MCF 10A (cell line): ENCODE results near the gene ZNF76. TPM values are rescaled to one million over a fixed set of nuclear protein-coding genes. Genes with fewer than 3 reads are reported as not detected.

Experiments
- BruUV-seq: library from RNA; stranded (reverse); fragments of 400-500 nt; replicated peaks from 2 replicates; lab custom pipeline; 2021; lab: Mats Ljungman, UMichigan
- CTCF ChIA-PET: fragments of 300-600 bp; sonication (Branson Sonifier 250); formaldehyde crosslinking; extraction: SDS; loops from one replicate; lab custom pipeline; 2021; ENCODE audit warnings: antibody characterized with exemption, inconsistent platforms; lab: Yijun Ruan, JAX
- POLR2A ChIA-PET: fragments of 300-600, 350-650 bp; sonication (Branson Sonifier 250); formaldehyde crosslinking; extraction: SDS; loops from one replicate; lab custom pipeline; 2020; ENCODE audit warnings: antibody characterized with exemption, inconsistent platforms; lab: Yijun Ruan, JAX
- DNase-seq: peaks from one replicate; pipeline ENCODE4 v3.0.0-alpha.2; 2018; ENCODE audit not compliant: unreplicated experiment
- H3K27ac Mint-ChIP-seq: one replicate; pipeline ENCODE4 v1.8.0; 2022; ENCODE audit warnings: mild to moderate bottlenecking, low read depth, mixed read lengths; ENCODE audit not compliant: unreplicated experiment
- H3K27me3 Mint-ChIP-seq: one replicate; pipeline ENCODE4 v1.8.0; 2022; ENCODE audit warnings: mixed read lengths; ENCODE audit not compliant: insufficient read depth, unreplicated experiment
- H3K36me3 Mint-ChIP-seq: one replicate; pipeline ENCODE4 v1.8.0; 2022; ENCODE audit warnings: mild to moderate bottlenecking, moderate library complexity, mixed read lengths; ENCODE audit not compliant: insufficient read depth, unreplicated experiment
- H3K4me1 Mint-ChIP-seq: one replicate; pipeline ENCODE4 v1.8.0; 2022; ENCODE audit warnings: mixed read lengths; ENCODE audit not compliant: insufficient read depth, unreplicated experiment
- H3K4me3 Mint-ChIP-seq: one replicate; pipeline ENCODE4 v1.8.0; 2022; ENCODE audit warnings: mild to moderate bottlenecking, moderate library complexity, mixed read lengths; ENCODE audit not compliant: unreplicated experiment
- H3K9me3 Mint-ChIP-seq: one replicate; pipeline ENCODE4 v1.8.0; 2022; ENCODE audit warnings: mixed read lengths; ENCODE audit not compliant: unreplicated experiment
- intact Hi-C: fragments of 100-400 bp; cut with micrococcal nuclease; formaldehyde crosslinking; loops from 2 replicates; pipeline ENCODE4 v1.14.1; 2022
- total RNA-seq: library from RNA; stranded (reverse); gene quantifications from 2 replicates; pipeline ENCODE4 v1.2.3, GENCODE V29; 2022
- TF ChIP-seq, protein P1 (sequence below): fragments of 200-600 bp; IDR thresholded peaks from one replicate; pipeline ENCODE4 v1.8.0; 2022; ENCODE audit warnings: antibody characterized with exemption, mild to moderate bottlenecking; ENCODE audit not compliant: unreplicated experiment

The ZNF76 gene
- total RNA-seq, 1 experiment from 2014 or later: 28.0 TPM

DNA sequence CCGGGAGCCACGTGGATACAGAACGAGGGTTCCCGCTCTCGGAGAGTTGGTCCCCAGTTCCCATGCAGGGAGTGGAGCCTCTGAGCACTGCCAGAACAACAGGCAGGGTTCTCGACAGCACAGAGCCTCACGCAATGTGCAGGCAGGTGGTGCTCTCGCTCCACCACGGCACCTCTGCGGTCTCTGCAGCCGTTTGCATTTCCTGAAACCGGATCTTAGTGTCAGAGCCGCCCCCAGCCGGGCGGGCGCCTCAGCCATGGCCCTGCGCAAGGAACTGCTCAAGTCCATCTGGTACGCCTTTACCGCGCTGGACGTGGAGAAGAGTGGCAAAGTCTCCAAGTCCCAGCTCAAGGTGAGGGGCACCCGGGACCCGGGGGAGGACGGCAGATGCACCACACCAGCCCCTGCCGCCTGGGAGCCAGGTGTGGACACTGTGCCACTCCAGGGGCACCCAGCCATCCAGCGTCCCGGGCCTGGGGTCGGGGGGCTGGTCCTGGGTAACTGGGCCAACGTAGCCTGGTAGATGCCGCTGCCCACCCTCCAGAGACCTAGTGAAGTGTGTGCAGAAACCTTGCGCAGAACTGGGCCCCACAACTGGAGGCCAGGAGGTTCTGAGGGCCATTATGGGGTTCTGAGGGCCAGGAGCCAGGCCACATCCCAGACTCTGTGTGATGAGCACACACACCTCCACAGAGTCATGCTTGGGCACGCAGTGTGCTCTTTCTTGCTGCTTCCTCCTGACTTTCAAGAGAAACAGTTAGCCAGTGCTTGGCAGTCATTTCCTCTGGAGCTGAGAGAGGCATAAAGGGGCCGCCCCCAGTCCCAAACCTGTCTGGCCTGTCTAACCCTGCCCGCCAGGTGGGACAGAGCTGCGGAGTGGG is 38.3 kb downstream of the ZNF76 start, which contains the start of gene DEF6:
Gene DEF6 (plus strand): TSS at position 218 of the 881 bp plus-strand sequence. CDS start 39 bp downstream, at position 257.
- peaks cover 14% of the 10 kb centered on the region for H3K4me1 Mint-ChIP-seq
- TF ChIP-seq, protein P1, sequence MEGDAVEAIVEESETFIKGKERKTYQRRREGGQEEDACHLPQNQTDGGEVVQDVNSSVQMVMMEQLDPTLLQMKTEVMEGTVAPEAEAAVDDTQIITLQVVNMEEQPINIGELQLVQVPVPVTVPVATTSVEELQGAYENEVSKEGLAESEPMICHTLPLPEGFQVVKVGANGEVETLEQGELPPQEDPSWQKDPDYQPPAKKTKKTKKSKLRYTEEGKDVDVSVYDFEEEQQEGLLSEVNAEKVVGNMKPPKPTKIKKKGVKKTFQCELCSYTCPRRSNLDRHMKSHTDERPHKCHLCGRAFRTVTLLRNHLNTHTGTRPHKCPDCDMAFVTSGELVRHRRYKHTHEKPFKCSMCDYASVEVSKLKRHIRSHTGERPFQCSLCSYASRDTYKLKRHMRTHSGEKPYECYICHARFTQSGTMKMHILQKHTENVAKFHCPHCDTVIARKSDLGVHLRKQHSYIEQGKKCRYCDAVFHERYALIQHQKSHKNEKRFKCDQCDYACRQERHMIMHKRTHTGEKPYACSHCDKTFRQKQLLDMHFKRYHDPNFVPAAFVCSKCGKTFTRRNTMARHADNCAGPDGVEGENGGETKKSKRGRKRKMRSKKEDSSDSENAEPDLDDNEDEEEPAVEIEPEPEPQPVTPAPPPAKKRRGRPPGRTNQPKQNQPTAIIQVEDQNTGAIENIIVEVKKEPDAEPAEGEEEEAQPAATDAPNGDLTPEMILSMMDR: peak; percentile 85
- ChIA-PET CTCF (interaction anchor here (0.6 to 4.0 kb wide), 22 partner anchors 9 to 693 kb away, joined by 3 to 40 read pairs (median 5); partner anchors contain the start of genes ARMC12, PPARD and RPL10A), POLR2A (interaction anchor here (0.7 to 3.8 kb wide), 11 partner anchors 14 to 175 kb away, joined by 3 to 31 read pairs (median 3); partner anchors contain the start of genes FANCE, PPARD and RPL10A)
- TSS peak; percentile 19 for BruUV-seq
- peak within 1 kb of the TSS; percentile 69 for H3K4me3 Mint-ChIP-seq
- no peaks in the 10 kb centered on the region for H3K27me3 Mint-ChIP-seq
- H3K27ac Mint-ChIP-seq: peak within 1 kb of the TSS; percentile 23
- H3K9me3 Mint-ChIP-seq: no peaks in the 10 kb centered on the region
- intact Hi-C loops: loop anchor here (1.0 to 10.0 kb wide), 6 partner anchors 29 to 439 kb away; partner anchors contain the start of genes ARMC12, PPARD and RPL10A
- peak; percentile 91 for DNase-seq
- no peaks in the 10 kb centered on the region for H3K36me3 Mint-ChIP-seq

DNA sequence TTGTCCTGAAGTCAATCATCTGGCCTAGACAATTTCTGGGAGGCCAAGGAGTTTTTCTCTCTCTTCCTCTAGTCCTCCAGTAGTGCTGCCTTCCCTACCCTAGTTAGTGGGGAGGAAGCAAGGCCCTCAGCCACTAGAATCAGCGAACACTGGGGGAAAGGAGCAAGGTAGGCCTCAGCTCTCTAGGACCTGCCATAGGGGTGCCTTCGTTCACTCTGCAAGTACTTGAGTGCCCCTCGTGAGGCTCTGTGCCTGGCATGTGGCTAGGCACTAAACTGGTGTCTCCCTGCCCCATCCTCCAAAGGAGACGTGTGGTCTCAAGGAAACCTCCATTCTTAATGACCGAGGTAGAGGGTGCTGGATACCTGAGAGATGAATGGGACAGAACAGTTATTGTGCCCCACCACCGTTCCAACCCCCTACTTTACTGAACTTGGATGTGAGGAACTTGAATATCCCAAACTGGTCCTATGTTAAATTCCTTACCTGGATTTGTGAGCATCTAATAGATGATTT is 39.1 kb downstream of the ZNF76 start:
- TF ChIP-seq, protein P1: no peak
- intact Hi-C loops: loop anchor here (2.0 to 10.0 kb wide), 3 partner anchors 44 to 438 kb away; partner anchors contain the start of genes ARMC12 and PPARD
- ChIA-PET CTCF (interaction anchor here (0.5 to 4.0 kb wide), 13 partner anchors 9 to 1066 kb away, joined by 3 to 40 read pairs (median 6); partner anchors contain the start of gene RPL10A), POLR2A (interaction anchor here (0.7 to 3.8 kb wide), 11 partner anchors 13 to 174 kb away, joined by 3 to 31 read pairs (median 3); partner anchors contain the start of genes FANCE, PPARD and RPL10A)
- no peak for DNase-seq
- peaks cover 22% of the 10 kb centered on the region for H3K4me1 Mint-ChIP-seq
- peak overlapping the region; percentile 23 for H3K27ac Mint-ChIP-seq
- no peaks in the 10 kb centered on the region for H3K36me3 Mint-ChIP-seq
- no peaks in the 10 kb centered on the region for H3K27me3 Mint-ChIP-seq
- H3K4me3 Mint-ChIP-seq: peak overlapping the region; percentile 69
- no peaks in the 10 kb centered on the region for H3K9me3 Mint-ChIP-seq
- BruUV-seq: no TSS peak

DNA sequence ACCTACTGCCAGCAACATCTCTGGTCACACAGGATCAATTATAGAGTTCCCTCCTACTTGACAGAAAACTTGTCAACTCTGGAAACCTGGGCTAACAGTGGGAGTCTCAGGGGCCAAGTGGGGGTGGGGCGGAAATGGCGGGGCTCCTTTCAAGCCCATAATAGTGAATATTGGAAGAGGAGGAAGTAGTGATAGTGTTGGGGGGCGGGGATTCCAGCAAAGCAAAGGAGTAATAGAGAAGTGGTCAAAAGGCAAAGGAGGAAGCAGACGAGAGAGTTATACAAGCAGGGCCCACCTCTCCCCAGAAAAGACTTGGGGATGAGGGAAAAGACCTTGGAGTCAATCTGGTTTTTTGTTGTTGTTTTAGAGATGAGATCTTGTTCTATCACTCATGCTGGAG is 40.1 kb downstream of the ZNF76 start:
- TF ChIP-seq, protein P1: no peak
- Mint-ChIP-seq H3K4me3 (no peak overlapping the region), H3K4me1 (peaks cover 30% of the 10 kb centered on the region), H3K27me3 (no peaks in the 10 kb centered on the region), H3K27ac (no peak overlapping the region), H3K36me3 (peaks cover 7% of the 10 kb centered on the region), H3K9me3 (no peaks in the 10 kb centered on the region)
- CTCF ChIA-PET: interaction anchor here (0.7 to 1.1 kb wide), 3 partner anchors 275 to 740 kb away, joined by 3 read pairs; no protein-coding TSS in a partner anchor
- POLR2A ChIA-PET: interaction anchor here (0.6 to 1.1 kb wide), 4 partner anchors 43 to 199 kb away, joined by 3 to 8 read pairs (median 4); partner anchors contain the start of gene PPARD
- intact Hi-C loops: loop anchor here (2.0 to 10.0 kb wide), 3 partner anchors 43 to 437 kb away; partner anchors contain the start of genes ARMC12 and PPARD
- no TSS peak for BruUV-seq
- DNase-seq: no peak
